ENCODE measurements around the gene CDK5R2.

Gene CDK5R2

GRCh38 chr2:218991674-218992168 is 32.3 kb downstream of the CDK5R2 start:
- TF ChIP-seq REST (IDR thresholded peaks at IDR 0.05; ENCODE audit: insufficient replicate concordance, low read depth) (peak; percentile 94), SPI1 (IDR thresholded peaks at IDR 0.05; ENCODE audit: borderline replicate concordance, low read depth) (no peak)
- no peak overlapping the region for H3K4me3 ChIP-seq (replicated peaks; ENCODE audit: insufficient read depth, low read length)
- no peak for DNase-seq (ENCODE audit: low read depth in 1 of 2, low spot score in 1 of 2)
- no peak overlapping the region for H3K27ac ChIP-seq (replicated peaks)
- H3K27me3 ChIP-seq (ENCODE audit: insufficient read depth, poor library complexity, severe bottlenecking) = peaks cover 89% of the 10 kb centered on the region

- TF ChIP-seq CTCF (IDR thresholded peaks at IDR 0.05; ENCODE audit: insufficient read depth, low read length) (no peak), GABPA (IDR thresholded peaks at IDR 0.05; ENCODE audit: low read depth) (no peak), REST (IDR thresholded peaks at IDR 0.05; ENCODE audit: insufficient replicate concordance, low read depth) (no peak), SPI1 (IDR thresholded peaks at IDR 0.05; ENCODE audit: borderline replicate concordance, low read depth) (no peak), POLR2AphosphoS5 (IDR thresholded peaks at IDR 0.05; ENCODE audit: low read depth) (no peak)
- no peak overlapping the region for H3K4me3 ChIP-seq (replicated peaks; ENCODE audit: insufficient read depth, low read length)
- no peak for DNase-seq (ENCODE audit: low read depth in 1 of 2, low spot score in 1 of 2)
- H3K27ac ChIP-seq (replicated peaks) = no peak overlapping the region
- H3K27me3 ChIP-seq (ENCODE audit: insufficient read depth, poor library complexity, severe bottlenecking) = peaks cover 88% of the 10 kb centered on the region
These were observed 32.7 kb downstream of the CDK5R2 start for GRCh38 chr2:218992196-218992595.

- no peak overlapping the region for H3K4me3 ChIP-seq (replicated peaks; ENCODE audit: insufficient read depth, low read length)
- DNase-seq (ENCODE audit: low read depth in 1 of 2, low spot score in 1 of 2) = no peak
- peaks cover 83% of the 10 kb centered on the region for H3K27me3 ChIP-seq (ENCODE audit: insufficient read depth, poor library complexity, severe bottlenecking)
- no peak overlapping the region for H3K27ac ChIP-seq (replicated peaks)
- TF ChIP-seq POLR2AphosphoS5 (IDR thresholded peaks at IDR 0.05; ENCODE audit: low read depth) (no peak), GABPA (IDR thresholded peaks at IDR 0.05; ENCODE audit: low read depth) (no peak), SPI1 (IDR thresholded peaks at IDR 0.05; ENCODE audit: borderline replicate concordance, low read depth) (no peak), REST (IDR thresholded peaks at IDR 0.05; ENCODE audit: insufficient replicate concordance, low read depth) (no peak), CTCF (IDR thresholded peaks at IDR 0.05; ENCODE audit: insufficient read depth, low read length) (no peak)
These were observed 33.4 kb downstream of the CDK5R2 start for GRCh38 chr2:218992703-218993344.
